Right lobe of liver (tissue), 4 donors: ENCODE measurements around the gene DYRK1A.

Experiments used
- POLR2A ChIP-seq: fragments of 450-650 bp; IDR thresholded peaks from one replicate; pipeline ENCODE4 v1.6.1; 2017; ENCODE audit warnings: antibody characterized with exemption, mild to moderate bottlenecking
- TF ChIP-seq, protein P1 (sequence below), 4 donors: fragments of 200-600 bp in 3 of 4; fragments of 450-650 bp in 1 of 4; IDR thresholded peaks; one replicate each; pipeline versions ENCODE4 v1.5.1 to v1.8.0; 2016 to 2022; ENCODE audit warnings: antibody characterized with exemption in 4 of 4, mild to moderate bottlenecking in 2 of 4
- donor health status: DM: no; HTN: no; CAD: no.
- donor health status: DM: no; HTN: no; CAD: no.
- donor health status: DM: no; HTN: yes; CAD: no.

GRCh38 chr21:37574316-37574715 lies 207.7 kb downstream of the DYRK1A start:
- TF ChIP-seq, protein P1, sequence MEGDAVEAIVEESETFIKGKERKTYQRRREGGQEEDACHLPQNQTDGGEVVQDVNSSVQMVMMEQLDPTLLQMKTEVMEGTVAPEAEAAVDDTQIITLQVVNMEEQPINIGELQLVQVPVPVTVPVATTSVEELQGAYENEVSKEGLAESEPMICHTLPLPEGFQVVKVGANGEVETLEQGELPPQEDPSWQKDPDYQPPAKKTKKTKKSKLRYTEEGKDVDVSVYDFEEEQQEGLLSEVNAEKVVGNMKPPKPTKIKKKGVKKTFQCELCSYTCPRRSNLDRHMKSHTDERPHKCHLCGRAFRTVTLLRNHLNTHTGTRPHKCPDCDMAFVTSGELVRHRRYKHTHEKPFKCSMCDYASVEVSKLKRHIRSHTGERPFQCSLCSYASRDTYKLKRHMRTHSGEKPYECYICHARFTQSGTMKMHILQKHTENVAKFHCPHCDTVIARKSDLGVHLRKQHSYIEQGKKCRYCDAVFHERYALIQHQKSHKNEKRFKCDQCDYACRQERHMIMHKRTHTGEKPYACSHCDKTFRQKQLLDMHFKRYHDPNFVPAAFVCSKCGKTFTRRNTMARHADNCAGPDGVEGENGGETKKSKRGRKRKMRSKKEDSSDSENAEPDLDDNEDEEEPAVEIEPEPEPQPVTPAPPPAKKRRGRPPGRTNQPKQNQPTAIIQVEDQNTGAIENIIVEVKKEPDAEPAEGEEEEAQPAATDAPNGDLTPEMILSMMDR (IDR thresholded peaks at IDR 0.05): no peak
- TF ChIP-seq POLR2A: no peak
